ENCODE measurements around the gene ACYP1.

DNA sequence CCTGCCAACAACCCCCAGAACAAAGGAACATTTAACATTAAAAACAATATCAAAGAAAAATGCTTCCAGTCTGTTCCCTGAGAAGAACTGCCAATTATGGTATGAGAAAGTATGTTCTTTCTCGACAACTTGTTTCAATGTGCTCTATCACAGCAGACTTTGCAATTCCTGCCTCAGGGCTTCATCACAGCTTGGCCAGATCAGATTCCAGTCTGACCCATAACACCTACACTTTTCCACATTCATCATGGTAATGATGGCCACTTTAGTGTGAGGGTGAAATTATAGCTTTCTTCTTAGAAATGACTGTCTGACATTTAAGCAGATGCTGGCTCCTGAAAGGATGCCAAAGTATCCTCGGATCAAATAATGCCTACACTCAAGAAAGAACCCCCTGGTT, 46.1 kb upstream of the ACYP1 start:
- TF ChIP-seq RNF2 (conservative IDR thresholded peaks at IDR 0.05; ENCODE audit: low read depth) (no peak), ESRRA (CRISPR knock-in tag; IDR thresholded peaks at IDR 0.05; ENCODE audit: low read depth) (no peak), ZNF274 (CRISPR knock-in tag; IDR thresholded peaks at IDR 0.05) (no peak), MIXL1 (CRISPR knock-in tag; IDR thresholded peaks at IDR 0.05) (no peak), SMC3 (IDR thresholded peaks at IDR 0.05; ENCODE audit: low read length) (no peak), EZH2 (conservative IDR thresholded peaks at IDR 0.05; ENCODE audit: low read depth, low read length) (no peak), POLR2A (IDR thresholded peaks at IDR 0.05; ENCODE audit: insufficient read depth in 1 of 2, low read depth in 2 of 2, low read length in 2 of 2) (no peak), ZBTB7A (CRISPR knock-in tag; IDR thresholded peaks at IDR 0.05) (no peak)
- TF ChIP-seq, protein P1, sequence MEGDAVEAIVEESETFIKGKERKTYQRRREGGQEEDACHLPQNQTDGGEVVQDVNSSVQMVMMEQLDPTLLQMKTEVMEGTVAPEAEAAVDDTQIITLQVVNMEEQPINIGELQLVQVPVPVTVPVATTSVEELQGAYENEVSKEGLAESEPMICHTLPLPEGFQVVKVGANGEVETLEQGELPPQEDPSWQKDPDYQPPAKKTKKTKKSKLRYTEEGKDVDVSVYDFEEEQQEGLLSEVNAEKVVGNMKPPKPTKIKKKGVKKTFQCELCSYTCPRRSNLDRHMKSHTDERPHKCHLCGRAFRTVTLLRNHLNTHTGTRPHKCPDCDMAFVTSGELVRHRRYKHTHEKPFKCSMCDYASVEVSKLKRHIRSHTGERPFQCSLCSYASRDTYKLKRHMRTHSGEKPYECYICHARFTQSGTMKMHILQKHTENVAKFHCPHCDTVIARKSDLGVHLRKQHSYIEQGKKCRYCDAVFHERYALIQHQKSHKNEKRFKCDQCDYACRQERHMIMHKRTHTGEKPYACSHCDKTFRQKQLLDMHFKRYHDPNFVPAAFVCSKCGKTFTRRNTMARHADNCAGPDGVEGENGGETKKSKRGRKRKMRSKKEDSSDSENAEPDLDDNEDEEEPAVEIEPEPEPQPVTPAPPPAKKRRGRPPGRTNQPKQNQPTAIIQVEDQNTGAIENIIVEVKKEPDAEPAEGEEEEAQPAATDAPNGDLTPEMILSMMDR (CRISPR knock-in tag; IDR thresholded peaks at IDR 0.05) = no peak

Data from HepG2 (cell line).